Epithelial cell of prostate (primary cell): Measurements from ENCODE around the gene SS18L1.

Experiments
- DNase-seq: peaks from one replicate; pipeline ENCODE4 v3.0.0-alpha.2; 2011; ENCODE audit warnings: low read depth, low spot score
- H3K27ac ChIP-seq: fragments of 450-650 bp; 2 replicates; pipeline ENCODE4 v1.5.1; 2017; ENCODE audit warnings: mild to moderate bottlenecking

Gene SS18L1

DNA sequence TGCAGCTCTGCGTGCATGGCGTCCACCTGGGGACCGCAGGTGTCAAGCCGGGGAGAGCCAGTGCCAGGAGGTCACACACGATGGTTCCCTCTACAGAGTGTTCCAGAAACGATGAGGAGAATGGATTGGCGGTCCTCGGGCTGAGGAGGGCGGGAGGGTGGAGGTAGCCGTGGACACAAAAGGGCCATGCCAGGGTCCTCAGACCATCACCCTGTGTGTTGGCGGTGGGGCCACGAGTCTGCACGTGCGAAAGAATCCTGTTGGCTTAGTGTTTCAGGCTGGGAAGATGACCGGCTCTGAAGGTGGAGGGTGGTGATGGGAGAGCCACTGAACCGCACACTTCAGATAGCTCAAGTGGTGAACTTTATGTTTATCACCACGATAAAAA, 62.8 kb downstream of the SS18L1 start:
- DNase-seq = no peak
- no peak overlapping the region for H3K27ac ChIP-seq

DNA sequence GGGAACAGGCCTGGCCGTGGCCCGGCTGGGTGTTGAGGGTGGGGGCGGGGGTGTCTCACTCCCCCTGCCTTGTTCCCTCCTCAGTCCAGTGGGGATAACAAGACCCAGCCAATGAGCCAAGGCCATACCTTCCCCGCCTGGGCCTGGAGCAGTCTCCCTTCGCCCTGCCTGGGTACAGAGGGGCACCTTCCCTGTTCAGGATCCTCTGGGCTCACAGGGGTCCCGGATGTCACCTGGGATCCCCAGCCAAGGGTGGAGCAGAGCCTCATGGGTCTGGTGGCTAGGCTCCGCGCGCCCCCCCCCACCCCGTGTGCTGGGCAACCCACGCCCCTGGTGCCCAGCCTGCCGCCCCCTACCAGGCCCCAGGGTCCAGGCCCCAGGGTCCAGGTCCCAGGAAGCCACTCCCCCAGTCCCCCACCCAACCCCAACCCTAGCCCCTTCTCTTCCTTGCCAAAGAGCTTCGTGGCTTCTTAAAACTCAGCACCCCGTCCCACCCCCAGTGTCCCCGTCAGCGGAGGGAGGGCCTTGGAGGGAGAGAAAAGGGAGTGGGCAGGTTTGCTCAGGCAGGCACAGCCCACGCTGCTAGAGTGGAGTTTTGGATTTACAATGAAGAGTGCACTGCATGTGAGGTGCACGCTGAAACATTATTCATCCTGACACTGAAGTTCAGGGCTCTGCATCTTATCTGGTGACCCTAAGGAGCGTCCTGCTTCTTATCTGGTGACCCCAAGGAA, 64.7 kb downstream of the SS18L1 start:
- H3K27ac ChIP-seq = no peak overlapping the region
- DNase-seq = no peak

DNA sequence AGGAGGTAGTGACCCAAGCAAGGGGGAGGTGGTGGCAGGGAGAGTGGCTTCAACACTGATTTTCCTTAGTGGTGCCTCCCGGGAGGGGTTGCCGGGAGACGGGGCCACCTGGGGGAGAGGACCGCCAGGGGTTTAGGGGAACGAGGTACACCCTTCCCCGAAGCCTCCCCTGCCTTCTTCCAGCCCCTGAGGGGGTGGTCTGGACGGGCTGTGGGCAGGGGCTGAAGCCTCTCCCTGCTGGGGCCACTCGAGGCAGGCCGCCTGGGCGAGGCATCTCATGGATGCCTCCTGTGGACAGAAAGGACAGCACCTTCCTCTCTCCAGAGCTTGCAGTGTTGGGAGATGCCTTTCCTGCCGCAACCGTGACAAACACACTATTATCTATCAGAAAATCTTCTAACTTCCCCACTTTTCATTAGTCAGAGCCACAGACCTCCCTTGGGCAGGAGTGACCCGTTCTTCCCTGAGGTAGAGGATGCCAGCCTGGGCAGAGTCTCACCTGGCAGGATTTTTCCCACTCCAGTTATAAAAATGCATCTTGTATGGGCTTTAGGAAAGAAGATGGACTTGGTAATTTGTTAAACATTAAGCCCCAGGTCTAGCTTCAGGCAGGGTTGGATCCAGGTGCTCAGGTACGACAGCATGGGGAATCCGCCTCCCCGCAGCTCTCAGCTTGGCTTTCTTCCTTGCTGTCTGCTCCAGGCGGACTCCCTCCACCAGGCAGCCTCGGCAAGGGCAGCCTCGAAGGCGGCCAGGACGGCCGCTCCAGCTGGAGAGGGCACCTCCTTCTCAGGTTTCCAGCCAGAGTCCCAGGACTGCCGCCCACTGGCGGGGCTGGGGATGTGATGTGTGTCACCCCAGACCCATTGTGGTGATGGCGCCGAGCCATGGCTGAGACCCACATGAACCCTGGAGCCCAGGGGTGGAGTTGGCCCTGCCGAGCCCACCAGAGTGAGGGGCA, 65.5 kb downstream of the SS18L1 start:
- DNase-seq = no peak
- H3K27ac ChIP-seq = no peak overlapping the region

DNA sequence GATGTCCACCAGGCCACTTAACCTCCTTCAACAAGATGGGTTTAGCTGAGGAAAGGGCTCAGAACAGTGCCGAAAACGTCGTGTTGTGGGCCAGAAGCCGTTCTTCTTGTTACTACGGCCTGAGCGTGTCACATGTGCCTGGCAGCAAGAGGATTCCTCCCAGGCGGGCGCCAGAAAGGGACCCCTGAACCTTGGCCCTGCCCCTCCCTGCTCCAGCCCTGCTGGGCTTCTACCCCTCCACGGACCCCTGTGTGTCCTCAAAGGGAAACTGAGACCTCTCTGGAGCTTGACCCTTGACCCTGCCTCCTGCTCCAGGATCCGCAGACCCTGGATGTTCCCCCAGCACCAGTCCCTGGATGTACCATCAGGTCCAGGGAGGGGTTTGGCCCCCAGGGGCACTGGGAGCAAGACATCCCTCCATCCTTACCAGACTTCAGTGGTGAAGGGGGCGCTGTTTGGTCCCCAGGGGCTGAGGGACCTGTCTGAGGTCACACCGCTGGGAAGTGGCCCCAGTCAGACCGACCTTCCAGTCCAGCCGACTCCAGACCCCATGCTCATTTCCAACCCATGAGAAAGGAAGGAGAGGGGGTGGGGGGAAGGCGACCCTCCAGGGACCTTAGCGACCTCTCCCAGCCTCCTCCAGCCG, 66.4 kb downstream of the SS18L1 start:
- no peak for DNase-seq
- no peak overlapping the region for H3K27ac ChIP-seq

DNA sequence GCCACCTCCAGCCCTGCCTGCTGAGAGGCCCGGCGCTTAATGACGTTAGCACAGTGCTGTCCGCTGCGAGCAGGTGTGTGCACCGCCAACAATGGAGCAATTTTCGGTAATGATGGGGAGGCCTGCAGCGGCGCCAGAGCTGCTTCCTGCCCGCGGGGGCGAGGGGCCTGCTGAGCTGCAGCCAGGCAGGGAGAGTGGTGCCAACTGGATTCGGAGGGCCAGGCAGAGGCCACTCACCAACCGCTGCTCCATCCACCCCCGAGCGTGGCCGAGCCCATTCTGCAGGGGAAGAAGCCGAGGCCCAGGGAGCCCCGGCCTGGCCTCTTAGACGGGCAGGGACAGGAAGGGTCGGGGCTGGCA, 66.9 kb downstream of the SS18L1 start:
- DNase-seq = no peak
- no peak overlapping the region for H3K27ac ChIP-seq

DNA sequence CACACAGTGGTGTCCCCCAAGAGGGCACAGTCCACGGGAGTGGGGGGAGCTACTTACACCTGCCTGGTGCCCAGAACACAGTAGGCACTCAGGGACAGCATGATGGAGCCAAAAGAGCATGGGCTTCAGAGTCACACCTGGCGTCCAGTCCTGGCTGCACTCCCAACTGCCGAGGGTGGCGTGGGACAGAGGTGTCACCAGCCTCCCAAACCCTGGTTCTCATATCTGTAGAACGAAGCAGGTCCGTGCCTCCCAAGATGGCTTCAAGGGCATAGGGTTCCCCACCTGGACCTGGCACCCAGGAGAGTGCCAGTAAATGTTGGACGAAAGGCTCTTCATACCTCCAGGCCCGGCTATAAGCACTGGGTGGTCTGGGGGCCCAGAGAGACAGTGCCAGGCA, 67.6 kb downstream of the SS18L1 start:
- no peak overlapping the region for H3K27ac ChIP-seq
- DNase-seq = no peak

DNA sequence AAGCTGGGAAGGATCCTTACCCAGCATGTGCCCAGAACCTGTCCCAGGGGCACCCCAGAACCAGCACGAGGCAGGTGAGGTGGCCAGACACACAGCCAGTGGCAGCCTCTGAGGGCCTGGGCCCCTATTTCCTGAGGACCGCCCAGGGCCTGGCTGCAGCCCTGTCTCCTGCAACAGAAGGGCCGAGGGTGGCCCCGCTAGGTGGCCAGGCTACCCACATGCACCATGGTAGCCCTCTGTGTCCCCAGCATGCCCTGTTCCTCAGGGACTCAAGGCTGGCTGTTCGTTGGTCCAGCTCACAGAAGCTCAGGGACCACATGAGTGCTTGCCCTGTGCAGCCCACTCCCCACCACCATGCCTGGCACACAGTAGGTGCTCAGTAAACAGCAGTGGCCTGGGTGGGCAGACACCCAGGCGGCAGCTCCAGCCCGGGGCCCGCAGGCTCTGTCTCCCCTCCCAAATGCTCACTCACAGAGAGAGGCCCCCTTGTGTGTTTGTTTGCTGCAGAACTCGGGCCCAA, 68.3 kb downstream of the SS18L1 start:
- no peak overlapping the region for H3K27ac ChIP-seq
- no peak for DNase-seq

DNA sequence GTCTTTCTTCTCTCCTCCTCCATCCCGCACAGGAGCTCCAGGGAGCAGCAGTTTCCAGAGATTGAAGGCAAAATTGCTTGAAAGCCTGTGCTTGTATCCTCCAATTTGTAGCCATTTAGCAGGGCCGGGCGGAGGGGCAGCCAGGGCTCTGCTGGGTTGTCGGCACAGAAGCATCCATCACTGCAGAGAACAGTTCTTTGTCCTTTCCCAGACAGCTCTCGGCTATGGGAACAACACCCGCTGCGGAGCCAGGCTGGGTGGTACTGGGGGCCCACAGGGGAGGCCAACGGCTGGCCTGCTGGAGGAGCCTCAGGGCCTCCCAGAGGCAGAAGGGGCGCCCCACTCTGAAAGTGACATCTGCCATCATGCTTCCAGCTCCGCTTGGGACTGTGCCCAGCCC, 68.7 kb downstream of the SS18L1 start:
- H3K27ac ChIP-seq = no peak overlapping the region
- no peak for DNase-seq

DNA sequence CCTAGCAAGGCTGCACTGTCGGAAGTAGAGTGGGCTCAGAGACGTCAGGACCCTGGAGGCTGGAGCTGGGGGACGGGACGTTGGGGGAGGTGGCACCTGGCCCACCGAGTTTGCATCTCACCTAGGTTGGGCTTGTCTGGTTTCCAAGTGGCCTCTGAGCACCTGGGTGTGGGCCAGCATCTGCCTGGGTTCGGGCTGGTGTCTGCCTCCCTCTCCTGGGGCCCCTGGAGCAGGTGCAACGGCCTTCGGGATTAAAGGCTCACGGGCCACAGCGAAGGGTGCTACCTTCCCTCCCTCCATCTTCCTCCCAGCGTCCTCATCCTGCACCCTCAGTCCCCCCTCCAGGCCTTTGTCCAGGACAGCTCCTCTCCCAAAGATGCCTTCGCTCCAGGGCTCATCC, 70.5 kb downstream of the SS18L1 start:
- no peak for DNase-seq
- no peak overlapping the region for H3K27ac ChIP-seq

DNA sequence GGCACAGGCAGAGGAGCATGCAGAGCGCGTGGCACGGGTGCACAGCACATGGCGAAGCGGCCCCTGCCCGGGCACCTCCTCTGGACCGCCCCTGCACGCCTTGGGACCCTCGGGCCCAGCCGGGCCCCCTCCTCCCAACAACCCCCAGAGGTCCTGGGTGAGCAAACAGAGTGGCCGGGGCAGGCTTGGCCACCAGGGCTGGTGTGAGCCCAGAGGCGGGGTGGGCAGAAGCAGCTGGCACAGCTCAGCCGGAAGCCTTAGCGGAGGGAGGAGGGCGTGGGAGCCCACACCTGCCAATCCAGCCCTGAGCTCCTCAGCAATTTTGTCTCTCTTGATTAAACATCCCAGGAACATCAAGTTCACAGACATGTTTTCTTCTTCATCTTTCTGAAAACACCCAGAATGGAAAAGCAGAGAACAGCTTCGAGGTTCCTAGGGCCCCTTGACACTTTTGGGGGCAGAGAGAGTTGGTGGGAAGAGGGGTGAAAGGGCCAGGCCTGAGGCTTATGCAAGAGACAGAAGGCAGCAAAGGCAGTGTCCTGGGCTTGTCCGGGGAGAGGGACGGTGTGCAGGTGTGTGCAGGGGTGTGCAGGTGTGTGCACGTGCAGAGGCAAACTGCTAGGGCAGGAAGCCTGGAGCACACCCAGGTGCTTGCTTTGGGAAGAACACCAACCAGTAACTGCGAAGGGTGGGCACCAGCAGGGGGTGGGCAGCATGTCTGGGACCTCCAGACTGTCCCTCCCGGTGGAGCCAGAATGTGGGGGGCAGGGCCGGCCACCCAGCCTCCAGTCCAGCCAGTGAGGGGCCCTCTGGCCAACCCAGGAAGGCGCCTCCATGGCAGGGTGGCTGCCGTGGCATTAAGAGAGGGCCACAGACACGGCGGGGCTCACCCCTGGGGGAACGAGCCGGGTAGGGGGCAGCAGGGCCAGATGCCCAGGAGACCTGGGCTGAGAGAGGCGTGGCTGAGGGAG, 71.7 kb downstream of the SS18L1 start:
- H3K27ac ChIP-seq = no peak overlapping the region

DNA sequence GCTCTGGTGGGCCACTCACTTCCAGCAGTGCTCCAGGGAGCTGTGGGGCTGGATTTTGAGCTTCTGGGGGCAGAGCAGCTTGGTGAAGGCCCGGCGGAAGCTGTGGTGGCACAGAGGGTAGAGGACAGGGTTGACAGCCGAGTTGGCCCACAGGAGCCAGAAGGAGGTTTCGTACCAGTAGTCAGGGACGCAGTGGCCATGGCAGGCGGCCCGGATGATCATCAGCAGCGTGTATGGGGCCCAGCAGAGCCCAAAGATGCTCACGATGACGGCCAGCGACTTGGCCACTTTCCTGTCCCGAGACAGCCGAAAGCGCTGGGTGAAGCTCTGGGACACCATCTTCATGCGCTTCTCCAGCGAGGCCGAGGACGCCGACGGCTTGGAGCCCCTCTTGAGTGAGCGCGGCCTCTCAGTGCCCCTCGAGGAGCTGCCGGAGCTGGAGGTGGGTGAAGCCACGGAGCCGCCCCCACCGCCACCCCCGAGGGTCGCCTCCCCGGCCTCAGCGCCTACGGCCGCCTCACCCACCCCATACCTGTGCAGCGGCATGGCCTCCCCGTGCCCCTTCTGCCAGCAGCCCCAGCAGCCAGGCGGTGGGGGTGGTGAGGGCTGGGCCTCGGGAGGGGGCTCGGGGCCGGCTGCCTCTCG, 72.5 kb downstream of the SS18L1 start:
- no peak for DNase-seq
- no peak overlapping the region for H3K27ac ChIP-seq

More for the DNA sequence above, 71.7 kb downstream of the SS18L1 start:
- DNase-seq = no peak

DNA sequence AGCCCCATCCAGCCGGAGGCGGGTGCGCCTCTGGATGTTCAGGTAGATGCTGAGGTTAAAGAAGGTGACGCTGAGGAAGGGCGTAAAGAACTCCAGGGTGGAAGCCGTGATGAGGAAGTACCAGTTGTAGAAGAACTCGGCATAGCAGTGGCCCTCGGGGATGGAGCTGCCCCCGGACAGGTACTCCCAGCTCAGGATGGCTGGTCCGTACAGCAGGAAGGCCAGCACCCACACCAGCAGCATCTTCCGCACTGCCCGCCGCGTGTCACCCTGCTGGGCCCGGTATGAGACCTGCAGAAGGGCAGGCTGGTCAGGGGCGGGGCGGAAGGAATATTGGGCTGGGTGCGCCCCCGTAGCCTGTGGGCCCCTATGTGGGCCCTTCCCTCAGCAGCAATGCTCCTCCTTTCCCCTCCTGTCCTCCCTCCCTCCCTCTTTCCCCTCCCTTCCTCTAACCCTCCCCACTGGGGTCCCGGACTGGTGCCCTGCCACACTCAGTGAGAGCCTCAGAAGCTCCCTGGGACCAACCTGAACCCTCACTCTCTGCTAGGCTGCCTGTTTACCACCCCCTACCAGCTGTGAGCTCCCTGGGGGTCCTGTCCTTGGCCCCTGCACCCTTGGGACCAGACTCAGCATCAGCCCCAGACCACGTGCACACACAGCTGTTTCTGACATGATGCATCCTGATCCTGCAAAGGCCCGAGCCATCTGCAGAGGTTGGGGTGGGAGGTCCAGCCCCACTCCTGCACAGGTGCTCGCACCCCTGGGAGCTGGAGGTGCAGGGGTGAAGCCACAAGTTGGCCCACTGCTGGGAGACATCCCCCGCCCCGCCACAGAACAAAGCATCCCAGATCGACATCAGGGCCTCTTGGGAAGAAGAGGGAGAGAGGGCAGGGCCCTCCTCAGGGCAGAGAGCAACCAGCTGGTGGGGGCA, 73.3 kb downstream of the SS18L1 start:
- no peak for DNase-seq
- H3K27ac ChIP-seq = no peak overlapping the region

DNA sequence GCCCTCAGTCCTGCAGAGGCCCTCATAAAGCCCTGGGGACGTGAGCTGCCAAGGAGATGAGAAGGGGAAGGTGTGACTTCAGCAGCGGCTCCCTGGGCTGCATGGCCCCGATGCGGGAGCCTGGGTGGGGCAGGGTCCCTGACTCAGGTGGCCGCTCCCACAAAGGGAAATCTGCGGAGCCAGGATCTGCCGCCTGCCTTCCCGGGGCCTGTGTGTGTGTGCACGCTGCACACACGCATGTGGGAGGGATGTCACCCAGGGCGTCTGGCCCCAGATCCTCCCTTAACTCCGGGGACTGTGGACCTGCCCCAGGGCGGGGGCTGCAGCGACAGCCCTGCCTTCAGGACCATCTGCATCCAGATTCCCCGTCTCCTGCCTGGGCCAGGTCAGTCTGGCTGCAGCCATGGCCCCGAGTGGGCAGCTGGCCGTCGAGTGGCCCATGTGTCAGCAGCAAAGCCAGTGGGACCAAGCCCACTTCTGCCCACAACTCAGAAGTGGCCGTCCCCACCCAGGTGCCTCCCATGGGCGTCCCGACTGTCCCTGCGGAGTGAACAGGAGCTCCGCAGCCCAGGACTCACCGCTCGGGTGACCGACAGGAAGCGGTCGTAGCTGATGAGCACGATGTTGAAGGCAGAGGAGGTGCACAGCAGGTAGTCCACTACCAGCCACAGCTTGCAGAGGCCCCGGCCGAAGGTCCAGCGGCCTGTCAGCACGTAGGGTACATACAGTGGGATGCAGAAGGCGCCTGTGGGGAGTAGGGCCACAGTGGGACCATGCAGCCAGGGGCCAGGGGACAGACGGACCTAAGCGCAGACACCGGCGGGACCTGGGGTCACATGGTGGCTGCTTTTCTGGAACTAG, 74.6 kb downstream of the SS18L1 start:
- no peak overlapping the region for H3K27ac ChIP-seq
- no peak for DNase-seq

DNA sequence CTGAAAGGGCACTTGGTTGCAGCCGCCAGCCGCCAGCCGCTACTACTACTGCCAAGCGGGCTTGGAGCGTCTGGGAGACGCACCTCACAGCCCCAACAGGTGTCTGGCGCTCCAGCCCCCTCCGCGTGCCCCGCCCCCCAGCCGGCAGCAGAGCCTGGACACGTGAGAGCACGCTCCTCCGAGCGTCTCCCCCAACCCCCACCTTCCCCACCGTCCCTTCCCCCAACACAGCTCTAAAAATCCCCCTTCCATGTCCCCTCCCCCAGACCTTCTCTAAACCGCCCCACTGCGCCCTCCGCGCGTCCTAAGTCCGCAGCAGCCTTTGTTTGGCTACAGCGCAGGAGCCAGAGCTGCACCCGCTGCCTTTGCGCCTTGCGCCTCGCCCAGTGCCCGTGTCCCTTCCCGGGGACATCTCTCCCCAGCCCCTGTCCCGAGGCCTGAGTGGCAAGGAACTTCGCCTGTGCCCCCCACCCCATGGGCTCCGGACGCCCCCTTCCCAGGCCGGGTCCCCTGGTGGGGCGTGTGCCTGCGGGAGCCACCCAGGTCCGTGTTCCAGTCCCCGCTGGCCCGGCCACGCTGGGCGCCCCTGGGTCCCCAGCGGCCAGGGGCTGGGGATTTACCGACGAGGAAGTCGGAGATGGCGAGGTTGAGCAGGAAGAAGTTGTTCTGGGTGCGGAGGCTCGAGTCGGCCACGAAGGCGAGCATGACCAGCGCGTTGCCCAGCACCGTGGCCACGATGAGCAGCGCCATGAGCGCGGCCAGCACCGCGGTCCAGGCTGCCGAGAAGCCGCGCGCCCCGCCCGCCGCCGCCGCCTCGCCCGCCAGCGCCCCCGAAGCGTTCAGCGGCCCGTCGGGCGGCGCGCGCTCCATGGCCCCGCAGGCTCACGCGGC, 75.8 kb downstream of the SS18L1 start:
- DNase-seq = no peak

DNA sequence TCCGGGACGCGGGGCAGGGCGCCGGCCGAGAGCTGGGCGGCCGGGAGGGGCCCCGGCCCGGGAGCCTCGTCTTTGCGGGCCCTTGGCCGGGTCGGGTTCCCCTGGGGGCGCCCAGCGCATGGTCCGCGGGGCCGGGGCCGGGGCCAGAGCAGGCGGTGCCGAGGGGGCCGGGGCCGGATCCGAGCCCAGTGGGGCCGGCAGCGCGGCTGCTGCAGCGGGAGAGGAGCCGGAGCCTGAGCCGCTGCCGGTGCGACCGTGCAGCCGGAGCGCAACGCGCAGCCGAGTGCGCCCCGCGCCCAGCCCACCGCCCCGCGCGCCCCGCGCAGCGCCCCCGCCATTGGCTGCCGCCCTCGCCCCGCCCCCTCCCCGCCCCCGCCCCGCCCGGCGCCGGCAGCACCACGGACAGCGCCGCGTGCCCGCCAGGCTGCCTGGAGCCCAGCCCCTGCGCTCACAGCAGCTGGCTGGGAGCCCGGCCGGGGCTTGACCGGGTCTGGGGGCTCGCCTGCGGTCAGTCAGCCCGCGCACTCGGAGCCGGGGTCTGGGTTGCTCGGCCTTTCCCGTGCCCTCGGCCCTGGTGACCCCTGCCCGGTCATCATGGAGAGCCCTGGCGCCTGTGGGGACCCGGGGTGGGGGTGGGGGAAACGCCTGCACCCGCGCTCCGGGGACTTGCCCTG, 76.6 kb downstream of the SS18L1 start, which contains the start of gene HRH3:
HRH3 (minus strand) TSS at position 287 of the 674 bp plus-strand sequence. CDS start 308 bp downstream, outside the sequence.
- H3K27ac ChIP-seq = no peak within 1 kb of the TSS
- DNase-seq = no peak

More for the DNA sequence above, 75.8 kb downstream of the SS18L1 start:
- H3K27ac ChIP-seq = no peak overlapping the region
